NCI-H146 treated with DMSO at 0.1 percent for 48 hours (cell line): ENCODE data around the gene CAP2.
"Not testable (repeated sequence)": the region's sequence is repeated elsewhere in the genome, so short reads cannot be mapped to it uniquely, and the experiment has no call there.

Experiments used
- DNase-seq: peaks from one replicate; lab custom pipeline; 2025; ENCODE audit not compliant: unreplicated experiment; lab: John Stamatoyannopoulos, UW

CAP2 gene

DNA sequence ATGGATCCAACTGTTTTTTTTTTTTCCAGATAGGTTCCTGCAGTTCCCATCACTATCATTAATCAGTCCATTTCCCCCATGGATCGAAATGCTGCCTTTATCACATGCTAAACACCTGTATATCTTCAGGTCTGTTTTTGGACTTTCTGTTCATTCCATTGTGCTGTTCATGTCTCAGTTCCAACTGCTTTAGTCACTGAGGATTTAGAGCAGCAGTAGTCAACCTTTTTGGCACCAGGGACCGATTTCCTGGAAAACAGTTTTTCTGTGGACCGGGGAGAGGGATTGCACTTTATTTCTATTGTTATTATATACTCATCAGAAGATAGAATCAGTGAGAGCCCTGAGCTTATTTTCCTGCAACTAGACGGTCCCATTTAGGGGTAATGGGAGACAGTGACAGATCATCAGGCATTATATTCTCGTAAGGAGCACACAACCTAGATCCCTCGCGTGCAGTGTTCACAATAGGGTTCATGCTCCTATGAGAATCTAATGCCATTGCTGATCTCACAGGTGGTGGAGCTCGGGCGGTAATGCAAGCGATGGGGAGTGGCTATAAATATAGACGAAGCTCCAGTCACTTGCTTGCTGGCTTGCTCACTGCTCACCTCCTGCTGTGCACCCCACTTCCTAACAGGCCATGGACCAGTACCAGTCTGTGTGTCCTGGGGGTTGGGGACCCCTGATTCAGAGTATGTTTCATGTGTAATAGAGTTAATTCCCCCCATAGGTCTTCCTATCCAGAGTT lies 46.0 kb downstream of the CAP2 start:
- DNase-seq: no peak

DNA sequence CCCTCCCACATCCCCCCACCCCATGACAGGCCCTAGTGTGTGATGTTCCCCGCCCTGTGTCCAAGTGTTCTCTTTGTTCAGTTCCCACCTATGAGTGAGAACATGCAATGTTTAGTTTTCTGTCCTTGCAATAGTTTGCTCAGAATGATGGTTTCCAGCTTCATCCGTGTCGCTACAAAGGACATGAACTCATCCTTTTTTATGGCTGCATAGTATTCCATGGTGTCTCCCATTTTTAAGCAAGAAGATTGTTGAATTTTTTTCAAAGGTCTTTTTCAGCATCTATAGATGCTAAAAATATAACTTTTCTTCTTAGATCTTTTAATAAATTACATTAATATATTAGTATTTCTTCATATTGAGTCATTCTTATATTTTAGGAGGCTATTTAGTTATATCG lies 47.4 kb downstream of the CAP2 start:
- DNase-seq: not testable (repeated sequence)

DNA sequence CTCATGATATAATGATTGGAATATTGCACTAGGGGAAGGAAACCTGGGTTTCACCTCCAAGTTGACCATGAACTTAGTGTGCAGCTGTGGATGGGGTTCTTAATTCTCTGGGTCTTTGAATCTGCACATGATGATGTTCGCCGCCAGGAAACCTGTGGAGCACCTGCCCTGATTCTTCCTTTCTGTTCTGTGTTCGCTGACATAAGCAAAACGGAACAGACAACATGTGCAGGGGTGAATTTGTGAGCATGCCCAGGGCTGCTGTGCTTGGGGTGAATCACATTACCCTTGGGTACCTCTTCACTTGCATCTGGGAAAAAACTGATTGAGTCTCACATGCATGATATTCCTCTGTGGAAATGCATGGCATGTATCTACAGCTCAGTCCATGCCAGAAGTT lies 48.8 kb downstream of the CAP2 start:
- no peak for DNase-seq

DNA sequence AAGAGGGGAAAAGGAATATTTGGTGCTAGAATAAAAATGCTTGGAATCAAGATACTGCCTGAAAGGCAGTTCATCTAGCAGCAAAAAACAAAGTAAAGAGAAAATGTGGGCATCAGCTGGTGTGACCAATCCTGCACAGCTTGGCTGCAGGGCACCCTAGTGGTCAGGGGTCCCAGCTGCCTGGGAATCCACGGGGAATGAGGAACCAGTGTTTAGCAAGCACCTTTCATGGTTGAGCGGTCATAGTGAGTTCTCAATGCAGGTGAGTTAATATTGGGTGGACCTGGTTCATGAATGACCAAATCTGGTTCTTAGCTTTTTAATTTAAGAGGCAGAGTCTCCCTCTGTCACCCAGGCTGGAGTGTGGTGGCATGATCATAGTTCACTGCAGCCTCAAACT lies 53.3 kb downstream of the CAP2 start:
- no peak for DNase-seq

DNA sequence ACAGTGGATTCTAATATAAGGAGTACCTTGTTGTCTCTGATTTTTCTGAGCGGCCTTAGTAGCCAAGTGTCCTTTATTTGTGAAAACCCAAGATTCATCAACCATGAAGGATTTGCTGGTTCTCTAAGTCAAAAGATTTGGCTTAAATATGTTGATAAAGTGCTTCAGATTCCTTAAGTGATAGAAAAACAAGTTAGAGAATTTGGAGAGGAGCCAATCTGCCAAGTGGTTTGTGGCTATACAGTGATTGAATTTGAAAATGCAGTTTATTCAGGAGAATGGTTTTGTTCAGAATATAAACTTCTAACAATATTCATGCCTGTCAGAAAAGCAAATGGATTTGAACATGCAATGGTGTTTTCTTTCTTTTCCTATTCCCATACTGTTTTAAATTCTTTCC lies 54.8 kb downstream of the CAP2 start:
- no peak for DNase-seq

- no peak for DNase-seq
Measured at GRCh38 chr6:17450397-17450796, 57.0 kb downstream of the CAP2 start.

DNA sequence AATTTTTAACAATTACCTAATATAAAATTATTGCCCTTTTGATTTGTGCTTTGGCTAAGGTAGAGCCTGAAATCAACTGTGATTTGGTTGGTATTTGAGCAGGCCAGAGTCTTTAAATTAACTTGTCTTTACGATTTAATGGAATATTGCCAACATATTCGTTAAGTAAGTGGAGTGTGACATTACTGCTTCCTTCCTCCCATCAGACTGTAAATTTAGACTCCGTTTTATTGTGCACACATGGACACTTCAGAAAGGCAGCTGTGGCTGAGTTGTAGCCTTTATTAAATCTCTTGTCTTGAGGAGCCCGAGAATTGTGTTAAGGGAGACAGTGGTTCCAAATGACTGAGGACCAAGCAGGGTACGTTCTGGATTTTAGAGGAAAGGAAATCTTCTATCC lies 57.4 kb downstream of the CAP2 start:
- no peak for DNase-seq

DNA sequence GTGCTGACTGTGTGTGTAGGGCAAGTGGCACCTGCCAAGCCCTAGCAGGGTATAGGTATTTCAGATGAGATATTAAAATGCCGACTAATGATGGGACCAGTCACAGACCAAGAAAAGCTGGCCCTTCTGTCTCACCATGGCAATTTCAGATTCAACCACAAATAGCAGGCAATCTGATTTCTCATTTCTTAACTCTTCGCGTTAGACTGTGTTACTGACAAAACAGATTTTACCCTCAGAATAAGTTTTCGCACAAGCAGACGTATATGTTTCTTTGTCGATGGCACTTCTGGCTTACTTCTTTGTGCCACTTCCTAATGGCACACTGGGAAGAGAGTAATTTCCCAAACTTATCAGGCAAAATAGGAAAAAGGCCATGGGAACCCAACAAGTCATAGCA lies 58.7 kb downstream of the CAP2 start:
- no peak for DNase-seq

- DNase-seq: no peak
Measured at GRCh38 chr6:17454316-17455005, 61.1 kb downstream of the CAP2 start.

DNA sequence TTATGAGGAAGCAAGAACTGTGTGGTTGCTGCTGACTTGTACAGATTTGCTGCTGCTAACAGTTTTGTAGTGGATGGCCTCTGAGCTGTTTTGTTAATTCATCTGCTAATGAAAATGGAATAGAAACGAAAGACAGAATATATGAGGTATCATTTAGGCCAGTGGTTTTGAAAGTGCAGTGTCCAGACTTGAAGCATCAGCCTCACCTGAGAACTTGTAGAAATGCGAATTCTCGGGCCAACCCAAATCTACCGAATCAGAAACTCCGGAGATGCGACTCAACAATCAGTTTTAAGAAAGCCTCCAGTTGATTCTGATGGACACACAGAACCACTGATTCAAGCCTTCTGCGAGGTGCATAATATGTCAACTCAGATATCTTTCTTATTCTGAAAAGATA lies 62.5 kb downstream of the CAP2 start:
- DNase-seq: no peak

- no peak for DNase-seq
Measured at GRCh38 chr6:17456711-17457110, 63.3 kb downstream of the CAP2 start.

DNA sequence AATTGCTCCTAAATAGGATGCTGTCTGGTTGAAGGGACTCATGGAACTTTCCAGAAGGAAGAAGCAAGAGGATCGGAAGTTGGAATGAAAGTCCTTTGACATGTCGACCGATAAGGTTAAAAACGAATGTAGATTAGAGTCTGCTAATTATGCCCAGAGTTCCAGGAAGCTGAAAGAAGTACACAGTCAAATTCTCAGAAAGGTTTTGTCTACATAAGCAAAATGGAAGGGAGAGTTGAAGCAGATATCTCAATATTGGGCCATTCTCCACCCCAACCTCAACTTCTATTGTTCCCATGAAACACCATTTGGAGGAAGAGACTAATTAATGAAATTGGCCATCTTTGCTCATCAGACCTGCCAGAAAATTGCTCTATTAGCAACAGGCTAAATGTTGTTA lies 64.0 kb downstream of the CAP2 start:
- no peak for DNase-seq

DNA sequence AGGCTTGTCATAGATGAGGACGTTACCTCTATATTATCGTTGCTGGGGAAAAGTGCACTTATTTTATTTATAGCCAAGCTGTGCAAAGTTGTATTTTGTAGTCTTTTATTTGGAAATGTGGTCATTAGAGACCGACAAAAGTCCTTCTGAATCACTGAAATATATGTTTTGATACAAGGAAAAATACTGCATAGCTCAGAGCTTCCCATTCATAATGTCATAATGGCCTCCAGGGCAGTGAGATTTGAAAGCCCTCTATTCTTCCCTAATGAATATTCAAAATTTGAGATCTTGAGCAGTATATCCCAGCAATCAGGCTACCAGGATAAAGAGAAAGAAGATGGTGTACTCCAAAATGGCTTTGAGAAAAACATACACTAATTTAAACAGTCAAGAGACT lies 64.6 kb downstream of the CAP2 start:
- no peak for DNase-seq

- DNase-seq: no peak
Measured at GRCh38 chr6:17458966-17459365, 65.6 kb downstream of the CAP2 start.

- no peak for DNase-seq
Measured at GRCh38 chr6:17460862-17461261, 67.5 kb downstream of the CAP2 start.

GRCh38 chr6:17466147-17466546 lies 72.8 kb downstream of the CAP2 start:
- DNase-seq: no peak

DNA sequence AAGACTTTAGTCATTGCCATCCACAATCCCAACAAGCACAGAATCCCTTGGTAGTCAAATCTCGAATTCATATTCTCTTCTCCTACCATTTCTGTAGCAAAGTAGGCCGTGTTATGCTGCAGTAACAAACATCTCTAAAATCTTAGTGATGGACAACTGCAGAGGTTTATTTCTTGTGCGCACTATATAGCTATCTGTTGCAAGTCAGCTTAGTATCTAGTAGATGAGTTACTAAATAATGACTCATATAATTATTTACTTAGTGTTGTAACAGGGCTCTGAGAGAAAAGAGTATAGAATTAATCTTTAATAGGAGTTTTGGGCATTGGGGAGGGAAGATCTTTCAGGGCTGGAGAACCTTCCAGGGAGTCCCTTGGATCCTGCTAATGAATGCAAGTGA lies 73.3 kb downstream of the CAP2 start:
- DNase-seq: no peak

DNA sequence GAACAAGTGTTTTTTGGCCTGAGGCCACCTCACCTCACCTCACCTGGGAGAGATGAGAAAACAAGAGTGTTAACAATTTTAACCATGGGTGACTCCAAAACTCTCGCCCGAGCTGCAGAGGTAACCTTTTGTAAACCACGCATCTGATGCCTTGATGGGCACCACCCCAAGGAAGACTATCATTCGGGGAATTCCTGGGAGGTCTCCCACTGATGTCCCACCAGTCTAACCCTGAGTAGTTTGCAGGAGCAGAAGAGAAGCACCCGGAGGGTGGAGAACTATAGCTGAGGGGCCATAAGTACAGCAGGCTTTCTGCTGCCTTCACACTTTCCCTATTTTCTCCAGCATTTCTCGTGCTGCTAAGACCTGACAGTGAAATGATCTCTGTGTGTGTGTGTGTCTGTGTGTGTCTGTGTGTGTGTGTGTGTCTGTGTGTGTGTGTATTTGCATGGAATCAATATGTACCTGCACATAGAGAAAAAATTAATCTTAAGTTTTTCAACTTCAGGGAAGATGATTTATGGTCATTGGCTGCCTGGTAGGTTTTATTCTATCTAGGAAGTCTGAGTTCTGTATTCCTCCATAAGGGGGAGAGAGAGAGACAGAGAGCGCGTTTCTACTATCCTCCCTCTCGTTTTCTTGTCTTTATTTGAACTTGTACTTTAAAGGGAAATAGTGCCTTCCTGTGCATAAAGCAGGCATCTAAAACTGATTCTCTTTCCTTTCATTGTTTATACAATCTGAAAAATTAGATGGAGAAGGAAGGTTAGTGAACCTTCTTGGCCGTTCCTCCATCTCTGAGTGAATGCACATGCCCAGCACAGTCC lies 75.8 kb downstream of the CAP2 start:
- no peak for DNase-seq

DNA sequence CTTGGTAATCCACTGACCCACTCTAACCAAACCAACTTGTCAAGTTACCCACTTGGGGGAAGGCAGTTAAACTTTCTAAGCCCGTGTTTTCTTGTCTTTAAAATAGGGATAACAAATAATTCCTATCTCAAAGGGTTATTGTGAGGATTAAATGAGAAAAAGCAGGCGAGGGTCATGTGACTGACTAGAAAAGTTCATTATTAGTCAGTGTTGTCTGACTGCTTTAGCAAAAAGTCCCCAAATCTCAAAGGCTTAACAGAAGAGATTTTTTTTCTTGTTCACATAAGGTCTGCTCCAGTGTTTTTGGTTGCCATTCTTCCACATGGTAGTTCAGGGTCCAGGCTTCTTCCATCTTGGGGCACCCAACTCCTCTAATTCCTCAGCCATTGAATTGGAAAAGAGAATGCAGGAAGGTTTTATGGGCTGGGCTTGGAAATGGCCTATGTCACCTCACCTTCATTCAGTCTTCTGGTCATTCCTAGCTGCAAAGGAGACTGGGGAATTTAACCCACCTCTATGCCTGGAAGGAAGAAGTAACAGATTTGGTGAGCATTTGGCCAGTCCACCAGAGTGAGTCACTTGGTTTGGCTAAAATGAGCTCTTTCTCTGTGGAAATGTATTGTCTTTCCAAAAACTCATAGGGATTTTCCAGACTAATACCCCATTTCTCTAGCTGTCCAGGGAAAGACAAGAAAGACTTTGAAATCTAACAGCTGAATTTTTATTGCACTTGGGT lies 77.0 kb downstream of the CAP2 start:
- no peak for DNase-seq

DNA sequence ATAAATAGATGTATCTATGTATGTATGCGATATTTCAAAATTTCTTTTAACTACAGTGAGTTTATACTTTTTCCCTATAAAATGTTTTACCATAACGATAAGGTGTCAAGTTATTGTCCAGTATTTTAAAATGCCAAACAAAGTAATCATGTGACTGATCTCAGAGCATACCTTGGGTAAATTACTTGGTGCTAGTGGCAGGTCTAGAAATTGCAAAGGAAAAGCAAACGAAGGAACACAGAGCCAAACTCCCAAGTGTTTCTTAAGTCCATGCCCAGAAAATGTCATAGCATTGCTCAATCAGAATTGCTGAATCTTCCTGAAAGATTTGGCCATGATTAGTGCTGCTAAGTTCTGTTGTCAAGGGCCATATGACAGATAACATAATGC lies 77.5 kb downstream of the CAP2 start:
- DNase-seq: no peak

GRCh38 chr6:17472653-17473183 lies 79.3 kb downstream of the CAP2 start:
- peak; percentile 89 for DNase-seq
